Stimulated activated CD8-positive, alpha-beta memory T cell treated with anti-CD3 and anti-CD28 coated beads, Interleukin-4, amount 100 ng/mL, for 4 hours (primary cell): ENCODE measurements around the gene GYPE.
"Not testable (repeated sequence)": the region's sequence is repeated elsewhere in the genome, so short reads cannot be mapped to it uniquely, and the experiment has no call there.

Experiments used
- DNase-seq, 2 donors: peaks; one replicate each; pipeline ENCODE4 v3.0.0-alpha.2; 2020; ENCODE audit warnings: low read depth in 2 of 2, low spot score in 1 of 2

Gene GYPE

GRCh38 chr4:143905440-143905839 lies at the start of gene GYPE:
GYPE (minus strand) TSS chr4:143905559; CDS start chr4:143905507, 52 bp downstream.
- DNase-seq = not testable (repeated sequence)

- DNase-seq = not testable (repeated sequence)
These were observed 46.2 kb upstream of the GYPE start for GRCh38 chr4:143951458-143951972.

- not testable (repeated sequence) for DNase-seq
These were observed 45.6 kb upstream of the GYPE start for GRCh38 chr4:143950967-143951366.

GRCh38 chr4:143950185-143950584 lies 44.8 kb upstream of the GYPE start:
- not testable (repeated sequence) for DNase-seq

GRCh38 chr4:143947493-143947892 lies 42.1 kb upstream of the GYPE start:
- not testable (repeated sequence) for DNase-seq

- DNase-seq = not testable (repeated sequence)
These were observed 35.3 kb upstream of the GYPE start for GRCh38 chr4:143940708-143941107.

- DNase-seq = no peak
These were observed 34.2 kb upstream of the GYPE start for GRCh38 chr4:143939528-143939927.

- DNase-seq = not testable (repeated sequence)
These were observed 33.5 kb upstream of the GYPE start for GRCh38 chr4:143938890-143939289.

- no peak for DNase-seq
These were observed 15.8 kb upstream of the GYPE start for GRCh38 chr4:143921181-143921580.

GRCh38 chr4:143916485-143916884 lies 11.1 kb upstream of the GYPE start:
- not testable (repeated sequence) for DNase-seq

GRCh38 chr4:143912478-143912877 lies 7.1 kb upstream of the GYPE start:
- DNase-seq = not testable (repeated sequence)

- DNase-seq = peak in 1 of 2 donors; percentile 0
These were observed 6.4 kb upstream of the GYPE start for GRCh38 chr4:143911528-143912417.

- DNase-seq = not testable (repeated sequence)
These were observed 5.5 kb upstream of the GYPE start for GRCh38 chr4:143910906-143911305.

- DNase-seq = not testable (repeated sequence)
These were observed 2.5 kb upstream of the GYPE start for GRCh38 chr4:143907811-143908210.

GRCh38 chr4:143904431-143904830 lies 928 bp downstream of the GYPE start:
- DNase-seq = not testable (repeated sequence)

- not testable (repeated sequence) for DNase-seq
These were observed 15.0 kb downstream of the GYPE start for GRCh38 chr4:143890323-143890722.

GRCh38 chr4:143888189-143888588 lies 17.2 kb downstream of the GYPE start:
- DNase-seq = not testable (repeated sequence)

- DNase-seq = not testable (repeated sequence)
These were observed 20.4 kb downstream of the GYPE start for GRCh38 chr4:143884965-143885364.

- no peak for DNase-seq
These were observed 21.8 kb downstream of the GYPE start for GRCh38 chr4:143883529-143883928.

GRCh38 chr4:143882892-143883291 lies 22.5 kb downstream of the GYPE start:
- DNase-seq = no peak

GRCh38 chr4:143879561-143879960 lies 25.8 kb downstream of the GYPE start:
- DNase-seq = not testable (repeated sequence)

- not testable (repeated sequence) for DNase-seq
These were observed 30.0 kb downstream of the GYPE start for GRCh38 chr4:143875357-143875756.
